ENCODE measurements around the gene PLCH1.

The PLCH1 gene

GRCh38 chr3:155748611-155749365 lies 3.9 kb upstream of the PLCH1 start:
- peaks cover 15% of the 10 kb centered on the region for H3K4me1 Mint-ChIP-seq
- no peaks in the 10 kb centered on the region for H3K9me3 Mint-ChIP-seq
- ATAC-seq: no peak
- DNase-seq (ENCODE audit: low spot score in 2 of 2): no peak
- H3K4me3 Mint-ChIP-seq: no peak overlapping the region
- H3K27ac Mint-ChIP-seq: no peak overlapping the region
- H3K36me3 Mint-ChIP-seq: no peaks in the 10 kb centered on the region

- Mint-ChIP-seq H3K27ac (no peak overlapping the region), H3K4me3 (no peak overlapping the region), H3K9me3 (no peaks in the 10 kb centered on the region), H3K36me3 (no peaks in the 10 kb centered on the region), H3K4me1 (peaks cover 20% of the 10 kb centered on the region)
- DNase-seq (ENCODE audit: low spot score in 2 of 2): no peak
- ATAC-seq: no peak
Observed at GRCh38 chr3:155747946-155748290, 3.0 kb upstream of the PLCH1 start.

GRCh38 chr3:155747286-155747945 lies 2.5 kb upstream of the PLCH1 start:
- no peak overlapping the region for H3K27ac Mint-ChIP-seq
- H3K36me3 Mint-ChIP-seq: no peaks in the 10 kb centered on the region
- no peaks in the 10 kb centered on the region for H3K9me3 Mint-ChIP-seq
- peaks cover 20% of the 10 kb centered on the region for H3K4me1 Mint-ChIP-seq
- ATAC-seq (no peak), DNase-seq (ENCODE audit: low spot score in 2 of 2) (no peak)
- H3K4me3 Mint-ChIP-seq: no peak overlapping the region

GRCh38 chr3:155746703-155747102 lies 1.8 kb upstream of the PLCH1 start:
- Mint-ChIP-seq H3K27ac (no peak overlapping the region), H3K9me3 (no peaks in the 10 kb centered on the region), H3K4me3 (no peak overlapping the region), H3K4me1 (peaks cover 20% of the 10 kb centered on the region), H3K36me3 (no peaks in the 10 kb centered on the region)
- DNase-seq (ENCODE audit: low spot score in 2 of 2) (no peak), ATAC-seq (no peak)

GRCh38 chr3:155745795-155746550 lies 1.1 kb upstream of the PLCH1 start:
- H3K27ac Mint-ChIP-seq: no peak overlapping the region
- peak overlapping the region; percentile 85 for H3K4me3 Mint-ChIP-seq
- no peak for DNase-seq (ENCODE audit: low spot score in 2 of 2)
- no peak for ATAC-seq
- peaks cover 20% of the 10 kb centered on the region for H3K4me1 Mint-ChIP-seq
- H3K36me3 Mint-ChIP-seq: no peaks in the 10 kb centered on the region
- no peaks in the 10 kb centered on the region for H3K9me3 Mint-ChIP-seq

GRCh38 chr3:155744010-155744625 lies 753 bp downstream of the PLCH1 start:
- H3K9me3 Mint-ChIP-seq: no peaks in the 10 kb centered on the region
- H3K4me1 Mint-ChIP-seq: peaks cover 20% of the 10 kb centered on the region
- H3K4me3 Mint-ChIP-seq: peak overlapping the region; percentile 85
- no peaks in the 10 kb centered on the region for H3K36me3 Mint-ChIP-seq
- DNase-seq (ENCODE audit: low spot score in 2 of 2) (peak; percentile 18 to 64), ATAC-seq (peak; percentile 57)
- peak overlapping the region; percentile 80 for H3K27ac Mint-ChIP-seq

GRCh38 chr3:155743606-155744005 lies 1.3 kb downstream of the PLCH1 start:
- peak overlapping the region; percentile 80 for H3K27ac Mint-ChIP-seq
- DNase-seq (ENCODE audit: low spot score in 2 of 2): no peak
- no peaks in the 10 kb centered on the region for H3K9me3 Mint-ChIP-seq
- peak overlapping the region; percentile 85 for H3K4me3 Mint-ChIP-seq
- H3K4me1 Mint-ChIP-seq: peaks cover 20% of the 10 kb centered on the region
- H3K36me3 Mint-ChIP-seq: no peaks in the 10 kb centered on the region
- ATAC-seq: no peak

- H3K27ac Mint-ChIP-seq: no peak overlapping the region
- no peak for DNase-seq (ENCODE audit: low spot score in 2 of 2)
- no peaks in the 10 kb centered on the region for H3K9me3 Mint-ChIP-seq
- no peak for ATAC-seq
- peaks cover 20% of the 10 kb centered on the region for H3K4me1 Mint-ChIP-seq
- no peaks in the 10 kb centered on the region for H3K36me3 Mint-ChIP-seq
- peak overlapping the region; percentile 85 for H3K4me3 Mint-ChIP-seq
Observed at GRCh38 chr3:155742349-155742965, 2.4 kb downstream of the PLCH1 start.

- DNase-seq (ENCODE audit: low spot score in 2 of 2) (no peak), ATAC-seq (no peak)
- H3K27ac Mint-ChIP-seq: no peak overlapping the region
- no peak overlapping the region for H3K4me3 Mint-ChIP-seq
- peaks cover 20% of the 10 kb centered on the region for H3K4me1 Mint-ChIP-seq
- no peaks in the 10 kb centered on the region for H3K36me3 Mint-ChIP-seq
- H3K9me3 Mint-ChIP-seq: no peaks in the 10 kb centered on the region
Observed at GRCh38 chr3:155741603-155742002, 3.3 kb downstream of the PLCH1 start.

GRCh38 chr3:155741101-155741500 lies 3.8 kb downstream of the PLCH1 start:
- Mint-ChIP-seq H3K4me3 (no peak overlapping the region), H3K27ac (no peak overlapping the region), H3K4me1 (peaks cover 20% of the 10 kb centered on the region), H3K9me3 (no peaks in the 10 kb centered on the region), H3K36me3 (no peaks in the 10 kb centered on the region)
- ATAC-seq: no peak
- no peak for DNase-seq (ENCODE audit: low spot score in 2 of 2)

- Mint-ChIP-seq H3K9me3 (no peaks in the 10 kb centered on the region), H3K4me3 (no peak overlapping the region), H3K27ac (no peak overlapping the region), H3K36me3 (no peaks in the 10 kb centered on the region), H3K4me1 (peaks cover 8% of the 10 kb centered on the region)
- ATAC-seq (no peak), DNase-seq (ENCODE audit: low spot score in 2 of 2) (no peak)
Observed at GRCh38 chr3:155739154-155739553, 5.7 kb downstream of the PLCH1 start.

GRCh38 chr3:155738580-155739076 lies 6.2 kb downstream of the PLCH1 start:
- no peak for ATAC-seq
- no peak for DNase-seq (ENCODE audit: low spot score in 2 of 2)
- Mint-ChIP-seq H3K36me3 (no peaks in the 10 kb centered on the region), H3K27ac (no peak overlapping the region), H3K9me3 (no peaks in the 10 kb centered on the region), H3K4me3 (no peak overlapping the region), H3K4me1 (peaks cover 3% of the 10 kb centered on the region)

GRCh38 chr3:155737844-155738460 lies 6.9 kb downstream of the PLCH1 start:
- ATAC-seq (no peak), DNase-seq (ENCODE audit: low spot score in 2 of 2) (no peak)
- Mint-ChIP-seq H3K9me3 (no peaks in the 10 kb centered on the region), H3K27ac (no peak overlapping the region), H3K4me3 (no peak overlapping the region), H3K4me1 (no peaks in the 10 kb centered on the region), H3K36me3 (no peaks in the 10 kb centered on the region)

- no peak for DNase-seq (ENCODE audit: low spot score in 2 of 2)
- Mint-ChIP-seq H3K9me3 (no peaks in the 10 kb centered on the region), H3K4me1 (no peaks in the 10 kb centered on the region), H3K4me3 (no peak overlapping the region), H3K36me3 (no peaks in the 10 kb centered on the region), H3K27ac (no peak overlapping the region)
- no peak for ATAC-seq
Observed at GRCh38 chr3:155736381-155736780, 8.5 kb downstream of the PLCH1 start.

Measured in stimulated activated effector memory CD8-positive, alpha-beta T cell treated with anti-CD3 and anti-CD28 coated beads, Interleukin-12 subunit alpha, Interleukin-12 subunit beta, amount 100 ng/mL, for 72 hours (primary cell).